Colon (tissue), 2 donors: ENCODE data around the gene CACNA2D4.

Experiments used
- FAIRE-seq: peaks from 2 replicates; lab custom pipeline; 2012; peaks lifted over from hg19 to GRCh38; lab: Jason Lieb, UNC
- donor health status: control.
- donor health status: control.

Gene CACNA2D4

GRCh38 chr12:1870086-1870485 is 48.4 kb downstream of the CACNA2D4 start:
- FAIRE-seq: no peak

- FAIRE-seq: no peak
Measured at GRCh38 chr12:1869145-1869544, 49.3 kb downstream of the CACNA2D4 start.

- FAIRE-seq: no peak
Measured at GRCh38 chr12:1865284-1865866, 53.1 kb downstream of the CACNA2D4 start.

GRCh38 chr12:1864867-1865266 is 53.6 kb downstream of the CACNA2D4 start:
- no peak for FAIRE-seq

GRCh38 chr12:1864456-1864855 is 54.0 kb downstream of the CACNA2D4 start:
- FAIRE-seq: no peak

- FAIRE-seq: no peak
Measured at GRCh38 chr12:1863823-1864222, 54.6 kb downstream of the CACNA2D4 start.

GRCh38 chr12:1862973-1863372 is 55.5 kb downstream of the CACNA2D4 start:
- no peak for FAIRE-seq

GRCh38 chr12:1859643-1860042 is 58.8 kb downstream of the CACNA2D4 start:
- FAIRE-seq: no peak

- no peak for FAIRE-seq
Measured at GRCh38 chr12:1858456-1858855, 60.0 kb downstream of the CACNA2D4 start.

- no peak for FAIRE-seq
Measured at GRCh38 chr12:1857821-1858220, 60.6 kb downstream of the CACNA2D4 start.

GRCh38 chr12:1857086-1857485 is 61.4 kb downstream of the CACNA2D4 start:
- FAIRE-seq: no peak

- FAIRE-seq: no peak
Measured at GRCh38 chr12:1855241-1855640, 63.2 kb downstream of the CACNA2D4 start.

GRCh38 chr12:1853716-1854115 is 64.7 kb downstream of the CACNA2D4 start:
- no peak for FAIRE-seq

GRCh38 chr12:1852076-1852475 is 66.4 kb downstream of the CACNA2D4 start:
- FAIRE-seq: no peak

GRCh38 chr12:1851151-1851701 is 67.2 kb downstream of the CACNA2D4 start:
- no peak for FAIRE-seq

- FAIRE-seq: no peak
Measured at GRCh38 chr12:1848745-1849144, 69.7 kb downstream of the CACNA2D4 start.

GRCh38 chr12:1848146-1848545 is 70.3 kb downstream of the CACNA2D4 start:
- no peak for FAIRE-seq

- FAIRE-seq: no peak
Measured at GRCh38 chr12:1847411-1847810, 71.0 kb downstream of the CACNA2D4 start.

GRCh38 chr12:1846421-1847405 is 71.7 kb downstream of the CACNA2D4 start:
- FAIRE-seq: no peak

GRCh38 chr12:1845886-1846285 is 72.6 kb downstream of the CACNA2D4 start:
- FAIRE-seq: no peak

GRCh38 chr12:1845427-1845826 is 73.0 kb downstream of the CACNA2D4 start:
- FAIRE-seq: no peak

GRCh38 chr12:1844661-1845409 is 73.6 kb downstream of the CACNA2D4 start:
- no peak for FAIRE-seq
